Activated CD4-positive, alpha-beta T cell treated with anti-CD3 and anti-CD28 coated beads, Interleukin-10, Interleukin-2, amounts not matched to agents 100 ng/mL and 50 ng/mL, durations not matched to agents 16 hours and 8 hours (primary cell): ENCODE results near the gene PRG3.

Experiments
- DNase-seq: peaks from one replicate; pipeline ENCODE4 v3.0.0-alpha.2; 2020

The PRG3 gene

DNA sequence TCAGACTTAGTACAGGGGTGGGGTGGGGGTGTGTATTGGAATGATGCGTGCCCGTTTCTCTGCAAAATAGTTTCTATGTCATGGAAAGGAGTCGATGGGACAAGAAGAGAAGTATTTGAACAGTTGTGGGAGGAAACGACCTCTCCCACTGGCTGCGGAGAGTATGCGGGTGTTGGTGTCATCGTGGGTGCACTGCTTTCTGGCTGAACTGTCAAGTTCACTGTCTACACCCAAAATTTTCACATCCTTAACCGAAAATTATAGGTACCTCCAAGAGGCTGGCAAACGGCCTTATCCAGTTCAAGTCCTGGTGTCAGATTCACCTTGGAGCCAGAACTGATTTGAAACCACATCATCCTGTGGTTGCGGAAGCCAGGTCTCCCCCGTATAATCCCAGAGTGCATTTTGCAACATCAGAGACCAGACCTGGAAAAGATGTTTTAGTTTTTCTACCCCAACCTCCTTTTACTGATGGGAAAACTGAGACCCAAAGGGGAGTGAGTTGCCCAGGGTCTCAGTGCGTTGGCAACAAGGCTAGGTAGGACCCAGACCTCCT lies 44.8 kb downstream of the PRG3 start:
- no peak for DNase-seq

DNA sequence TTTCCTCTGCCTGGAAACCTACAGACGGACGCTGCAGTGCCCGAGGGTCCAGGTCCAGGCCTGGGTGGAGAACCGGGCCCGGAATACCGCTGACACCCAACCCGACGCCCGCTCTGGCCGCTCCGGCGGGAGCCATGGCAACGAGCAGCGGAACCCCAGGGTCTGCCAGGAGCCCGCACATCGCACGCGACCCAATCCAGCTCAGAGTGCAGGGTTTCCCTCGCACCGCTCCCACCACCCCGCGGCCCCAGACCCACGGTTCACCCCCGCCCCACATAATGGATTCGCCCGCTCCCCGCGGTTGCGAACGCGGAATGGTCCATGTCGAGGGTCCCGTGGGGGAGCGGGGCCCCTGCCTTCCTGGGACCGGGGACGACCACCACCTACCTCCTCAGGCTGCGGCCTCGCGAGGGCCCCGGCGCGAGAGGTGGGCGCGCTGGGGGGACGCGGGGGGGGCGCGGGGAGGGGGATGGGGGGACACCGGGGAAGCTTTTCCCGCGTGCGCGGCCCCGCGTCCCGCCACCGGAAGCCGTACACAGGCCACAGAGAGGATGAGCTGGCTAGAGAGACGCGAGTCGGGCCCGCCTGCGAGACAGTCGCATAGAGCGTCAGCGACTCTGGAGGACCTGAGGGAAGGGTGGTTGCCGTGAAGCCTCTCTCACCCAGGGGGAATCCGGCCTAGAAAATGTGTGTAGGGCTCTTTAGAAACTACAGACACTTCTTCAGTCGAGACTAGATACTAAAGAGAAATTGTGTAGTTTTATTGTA lies 45.4 kb downstream of the PRG3 start, which contains the start of gene SSRP1:
TSS of gene SSRP1 (minus strand) at position 550 of the 768 bp plus-strand sequence. CDS start 771 bp downstream, outside the sequence.
- DNase-seq = peak; percentile 93

DNA sequence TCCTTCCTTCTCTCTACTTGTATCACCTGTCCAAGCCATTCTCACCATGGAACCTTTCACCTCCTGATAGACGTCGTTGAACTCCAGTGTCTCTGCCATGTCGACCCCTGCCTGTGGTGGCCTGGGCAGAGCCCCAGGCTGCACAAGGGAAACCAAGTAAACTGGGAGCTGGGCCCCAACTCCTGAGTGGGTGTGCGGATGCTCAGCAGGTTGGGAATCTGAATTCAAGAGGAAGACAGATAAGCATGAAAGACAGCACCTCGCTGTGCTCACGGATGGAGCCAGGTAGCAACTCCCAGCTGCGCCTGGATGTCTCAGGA lies 46.0 kb downstream of the PRG3 start:
- no peak for DNase-seq

DNA sequence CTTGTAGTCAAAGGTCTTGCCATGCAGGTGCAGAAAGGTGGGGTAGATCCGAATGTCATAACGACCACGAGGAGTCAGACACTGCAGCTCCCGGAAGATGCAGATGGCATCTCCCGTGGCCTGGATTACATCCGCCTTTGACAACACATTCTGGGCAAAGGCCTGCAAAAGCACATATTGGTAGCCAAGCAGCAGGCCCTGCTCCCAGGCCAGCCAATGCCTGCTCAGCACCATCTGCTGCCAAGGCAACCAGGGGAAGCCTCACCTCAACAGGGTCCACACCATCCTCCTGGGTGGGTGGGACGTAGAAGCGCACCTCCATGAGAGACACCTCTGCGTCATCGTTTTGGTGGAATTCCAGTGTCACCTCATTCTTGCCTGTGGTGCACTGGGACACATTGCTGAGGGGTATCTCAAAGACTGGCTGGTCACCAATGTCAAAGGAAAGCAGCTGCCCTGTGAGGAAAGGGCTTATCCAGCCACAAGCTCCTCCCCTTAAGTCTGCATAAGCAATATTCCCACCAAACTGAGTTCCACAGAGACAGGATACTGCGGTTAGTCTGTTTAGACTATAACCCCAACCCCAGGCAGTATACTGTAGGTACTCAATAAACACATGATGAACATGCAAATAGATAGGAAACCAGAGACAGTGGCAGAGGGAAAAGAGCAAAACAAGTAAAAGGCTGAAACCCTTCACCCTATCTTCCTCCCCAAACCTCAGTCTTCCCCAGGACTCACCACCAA lies 48.1 kb downstream of the PRG3 start:
- no peak for DNase-seq

DNA sequence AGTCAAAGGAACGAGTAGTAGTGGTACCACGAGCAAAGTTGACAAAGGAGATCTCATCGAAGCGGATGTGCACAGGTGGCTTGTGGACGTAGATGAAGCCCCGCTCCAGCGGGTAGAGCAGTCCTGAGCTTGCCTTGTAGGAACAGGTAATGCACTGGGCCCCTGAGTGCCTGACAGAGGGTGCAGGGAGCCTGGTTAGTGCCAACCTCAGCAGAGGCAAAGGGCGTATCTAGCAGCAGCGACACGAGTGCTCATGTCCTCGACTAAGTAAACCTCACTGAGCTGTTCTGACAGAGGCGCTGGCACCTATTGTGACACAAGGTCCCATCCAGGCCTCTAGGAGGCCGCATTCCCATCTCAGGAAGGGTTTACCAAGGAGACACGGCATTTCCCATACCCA lies 49.2 kb downstream of the PRG3 start:
- no peak for DNase-seq

DNA sequence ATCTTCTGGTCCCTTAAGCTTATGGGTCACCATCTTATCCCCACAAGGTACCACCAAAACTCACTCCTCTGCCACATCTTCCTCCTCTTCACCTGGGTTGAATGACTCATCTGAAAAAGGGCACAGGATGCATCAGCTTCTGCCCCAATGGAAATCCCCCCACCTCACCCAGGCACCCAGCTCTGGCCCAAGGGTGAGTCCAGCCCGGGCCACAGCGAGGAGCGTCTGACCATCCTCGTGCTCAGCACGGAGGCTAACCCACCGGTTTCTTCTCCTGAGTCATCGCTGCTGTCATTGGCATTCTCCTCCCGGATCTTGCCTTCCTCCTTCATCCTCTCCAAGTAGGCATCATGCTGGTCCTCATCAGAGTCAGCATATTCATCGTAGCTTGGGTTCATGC lies 50.9 kb downstream of the PRG3 start:
- DNase-seq = peak; percentile 59

DNA sequence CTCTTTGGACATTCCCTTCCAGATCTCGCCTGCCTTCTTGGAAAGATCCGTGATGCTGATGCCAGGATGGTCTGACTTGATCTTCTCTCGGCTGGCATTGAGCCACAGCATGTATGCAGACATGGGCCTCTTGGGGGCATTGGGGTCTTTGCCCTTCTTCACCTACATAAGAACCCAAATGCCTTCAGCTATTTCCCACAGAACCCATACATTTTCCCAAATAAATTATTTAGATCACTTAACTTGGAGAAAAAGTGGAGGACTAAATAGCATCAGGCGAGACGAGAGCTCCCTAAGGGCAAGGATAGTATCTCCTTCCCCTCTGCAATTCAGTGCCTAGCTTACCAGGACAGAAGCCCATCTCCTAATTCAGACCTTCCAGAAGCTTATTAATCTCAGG lies 53.2 kb downstream of the PRG3 start:
- no peak for DNase-seq
